Immature natural killer cell (primary cell): ENCODE results near the gene LMX1A. TPM values are rescaled to one million over a fixed set of nuclear protein-coding genes. Genes with fewer than 3 reads are reported as not detected.

Experiments
- DNase-seq, 3 donors: peaks; one replicate each; pipeline ENCODE4 v3.0.0; 2022; ENCODE audit warnings: mixed read lengths in 1 of 3
- H3K27ac Mint-ChIP-seq, 6 donors: one replicate each; pipeline ENCODE4 v1.8.0; 2020; ENCODE audit warnings: mixed read lengths in 6 of 6, mild to moderate bottlenecking in 5 of 6, inconsistent platforms in 4 of 6, moderate library complexity in 3 of 6
- H3K27me3 Mint-ChIP-seq, 3 donors: one replicate each; pipeline ENCODE4 v1.8.0; 2020 to 2021; ENCODE audit warnings: low read depth in 3 of 3, mild to moderate bottlenecking in 3 of 3, mixed read lengths in 3 of 3, moderate library complexity in 3 of 3, inconsistent platforms in 1 of 3
- H3K36me3 Mint-ChIP-seq, 3 donors: one replicate each; pipeline ENCODE4 v1.8.0; 2020; ENCODE audit warnings: mixed read lengths in 3 of 3, inconsistent platforms in 2 of 3, mild to moderate bottlenecking in 2 of 3
- H3K4me1 Mint-ChIP-seq, 2 donors: one replicate each; pipeline ENCODE4 v1.8.0; 2020; ENCODE audit warnings: inconsistent platforms in 2 of 2, mild to moderate bottlenecking in 2 of 2, mixed read lengths in 2 of 2, moderate library complexity in 1 of 2
- H3K4me3 Mint-ChIP-seq, 5 donors: one replicate each; pipeline ENCODE4 v1.8.0; 2020; ENCODE audit warnings: mild to moderate bottlenecking in 5 of 5, mixed read lengths in 5 of 5, inconsistent platforms in 3 of 5, moderate library complexity in 3 of 5
- H3K9me3 Mint-ChIP-seq, 6 donors: one replicate each; pipeline ENCODE4 v1.8.0; 2020; ENCODE audit warnings: mild to moderate bottlenecking in 6 of 6, mixed read lengths in 6 of 6, inconsistent platforms in 4 of 6, moderate library complexity in 3 of 6
- polyA plus RNA-seq, 3 donors: library from polyadenylated mRNA; unstranded; fragments of 300-500 nt; fragmentation: Illumina TruSeq; gene quantifications; one replicate each; pipeline ENCODE4 v1.2.3, GENCODE V29; 2021

LMX1A gene
- polyA plus RNA-seq, 3 donors from 2014 or later = not detected

DNA sequence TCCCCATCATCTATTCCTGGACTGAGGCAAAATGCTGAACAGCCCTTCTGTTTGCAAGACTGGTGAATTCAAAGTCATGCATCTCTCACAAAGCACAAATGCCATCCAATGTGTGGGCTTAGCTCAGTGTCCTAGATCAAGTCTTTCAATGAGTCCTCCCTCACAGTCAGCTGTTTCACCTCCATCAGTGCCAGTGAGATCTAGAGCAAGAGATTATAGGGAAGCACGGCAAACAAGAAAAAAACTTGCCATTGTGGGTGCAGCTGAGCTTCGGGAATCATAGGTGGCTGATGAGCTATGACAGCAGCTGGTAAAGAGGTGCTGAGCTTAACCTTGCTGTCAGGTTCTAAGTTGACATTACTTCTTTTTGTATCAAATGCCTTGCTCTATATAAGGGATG lies 130.2 kb downstream of the LMX1A start:
- Mint-ChIP-seq H3K4me1 (no peaks in the 10 kb centered on the region), H3K27me3 (peaks cover 0 to 9% (median 3%) of the 10 kb centered on the region in 3 donors), H3K36me3 (no peaks in the 10 kb centered on the region), H3K4me3 (no peak overlapping the region), H3K9me3 (peaks cover 0 to 7% (median 0%) of the 10 kb centered on the region in 6 donors), H3K27ac (no peak overlapping the region)
- DNase-seq = no peak

DNA sequence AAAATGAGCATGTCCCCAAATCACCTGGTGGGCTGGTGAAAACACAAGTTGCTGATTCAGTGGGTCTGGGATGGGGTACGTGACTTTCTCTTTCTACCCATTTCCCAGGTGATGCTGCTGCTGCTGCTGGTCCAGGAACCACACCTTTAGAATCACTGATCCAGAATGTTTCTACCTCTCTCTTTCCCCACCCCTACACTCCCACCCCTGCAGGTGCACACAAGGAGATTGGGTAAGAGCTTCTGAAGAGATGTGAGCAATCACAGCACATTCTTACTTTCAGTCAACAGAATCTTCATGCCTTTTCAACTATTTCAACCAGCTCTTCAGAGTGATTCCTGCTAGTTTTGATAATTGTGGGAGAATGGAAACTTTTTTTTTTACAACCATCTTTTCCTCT lies 130.9 kb downstream of the LMX1A start:
- H3K27ac Mint-ChIP-seq = no peak overlapping the region
- H3K4me1 Mint-ChIP-seq = no peaks in the 10 kb centered on the region
- peaks cover 0 to 9% (median 3%) of the 10 kb centered on the region in 3 donors for H3K27me3 Mint-ChIP-seq
- peaks cover 0 to 7% (median 0%) of the 10 kb centered on the region in 6 donors for H3K9me3 Mint-ChIP-seq
- DNase-seq = no peak
- no peaks in the 10 kb centered on the region for H3K36me3 Mint-ChIP-seq
- H3K4me3 Mint-ChIP-seq = no peak overlapping the region

- no peak overlapping the region for H3K4me3 Mint-ChIP-seq
Observed at GRCh38 chr1:165225062-165225461, 131.5 kb downstream of the LMX1A start.

GRCh38 chr1:165224504-165224903 lies 132.0 kb downstream of the LMX1A start:
- peaks cover 0 to 6% (median 3%) of the 10 kb centered on the region in 3 donors for H3K27me3 Mint-ChIP-seq

More at GRCh38 chr1:165225062-165225461, 131.5 kb downstream of the LMX1A start:
- no peak for DNase-seq
- Mint-ChIP-seq H3K27me3 (peaks cover 0 to 9% (median 3%) of the 10 kb centered on the region in 3 donors), H3K9me3 (peaks cover 0 to 7% (median 0%) of the 10 kb centered on the region in 6 donors), H3K27ac (no peak overlapping the region), H3K4me1 (no peaks in the 10 kb centered on the region), H3K36me3 (no peaks in the 10 kb centered on the region)

GRCh38 chr1:165222580-165222979 lies 133.9 kb downstream of the LMX1A start:
- Mint-ChIP-seq H3K9me3 (peaks cover 0 to 5% (median 0%) of the 10 kb centered on the region in 6 donors), H3K4me3 (no peak overlapping the region), H3K27ac (no peak overlapping the region), H3K27me3 (peaks cover 0 to 10% (median 9%) of the 10 kb centered on the region in 3 donors), H3K36me3 (no peaks in the 10 kb centered on the region), H3K4me1 (no peaks in the 10 kb centered on the region)
- DNase-seq = no peak

More at GRCh38 chr1:165224504-165224903, 132.0 kb downstream of the LMX1A start:
- H3K9me3 Mint-ChIP-seq = peaks cover 0 to 7% (median 0%) of the 10 kb centered on the region in 6 donors
- no peaks in the 10 kb centered on the region for H3K36me3 Mint-ChIP-seq
- H3K27ac Mint-ChIP-seq = no peak overlapping the region
- H3K4me3 Mint-ChIP-seq = no peak overlapping the region
- no peaks in the 10 kb centered on the region for H3K4me1 Mint-ChIP-seq
- DNase-seq = no peak

- Mint-ChIP-seq H3K27ac (no peak overlapping the region), H3K9me3 (peaks cover 0 to 1% (median 0%) of the 10 kb centered on the region in 6 donors), H3K4me1 (no peaks in the 10 kb centered on the region), H3K27me3 (peaks cover 0 to 13% (median 7%) of the 10 kb centered on the region in 3 donors), H3K4me3 (no peak overlapping the region), H3K36me3 (no peaks in the 10 kb centered on the region)
- DNase-seq = no peak
Observed at GRCh38 chr1:165218731-165219130, 137.8 kb downstream of the LMX1A start.

- Mint-ChIP-seq H3K27ac (no peak overlapping the region), H3K9me3 (peaks cover 0 to 1% (median 0%) of the 10 kb centered on the region in 6 donors), H3K4me1 (no peaks in the 10 kb centered on the region), H3K27me3 (peaks cover 0 to 13% (median 7%) of the 10 kb centered on the region in 3 donors), H3K36me3 (no peaks in the 10 kb centered on the region), H3K4me3 (no peak overlapping the region)
- no peak for DNase-seq
Observed at GRCh38 chr1:165217958-165218357, 138.6 kb downstream of the LMX1A start.

DNA sequence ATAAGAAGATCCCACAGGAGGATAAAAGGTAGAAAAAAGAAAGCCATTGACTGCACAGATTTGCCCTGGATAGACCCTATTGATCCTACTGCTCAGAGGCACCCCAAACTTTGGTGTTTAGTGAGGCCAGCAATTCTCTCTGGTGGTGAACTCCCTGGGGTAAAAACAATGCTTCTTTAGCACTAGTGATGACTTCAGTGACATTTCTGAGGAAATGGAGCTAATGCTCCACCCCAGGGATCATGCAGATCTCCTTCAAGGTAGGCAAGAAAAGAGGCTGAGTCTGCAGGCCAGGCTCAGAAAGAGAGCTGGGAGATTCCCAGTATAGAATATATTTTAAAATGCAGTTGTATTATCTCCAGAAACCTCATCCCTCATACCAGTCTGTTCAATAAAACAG lies 140.3 kb downstream of the LMX1A start:
- Mint-ChIP-seq H3K4me3 (no peak overlapping the region), H3K36me3 (no peaks in the 10 kb centered on the region), H3K9me3 (no peaks in the 10 kb centered on the region), H3K27ac (no peak overlapping the region), H3K4me1 (no peaks in the 10 kb centered on the region), H3K27me3 (peaks cover 0 to 12% (median 5%) of the 10 kb centered on the region in 3 donors)
- no peak for DNase-seq

DNA sequence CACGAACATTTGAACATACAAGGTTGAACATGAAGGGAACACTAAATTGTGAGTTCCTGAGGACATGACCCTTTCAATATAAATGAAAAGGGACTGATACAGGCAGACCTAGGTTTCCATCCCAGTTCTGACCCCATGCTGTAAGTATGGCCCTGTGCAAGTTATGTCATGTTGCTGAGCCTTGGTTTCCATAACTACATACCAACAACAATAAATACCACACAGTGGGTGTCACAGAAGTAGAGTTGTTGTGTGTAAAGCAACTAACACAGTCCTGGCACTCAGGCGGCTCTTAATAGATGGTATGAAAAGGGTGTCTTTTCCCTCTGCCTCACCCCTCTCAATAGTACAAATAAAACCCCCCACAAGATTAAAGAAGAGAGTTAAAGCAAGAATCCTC lies 140.8 kb downstream of the LMX1A start:
- Mint-ChIP-seq H3K27ac (no peak overlapping the region), H3K27me3 (peaks cover 0 to 13% (median 5%) of the 10 kb centered on the region in 3 donors), H3K4me1 (no peaks in the 10 kb centered on the region), H3K36me3 (no peaks in the 10 kb centered on the region), H3K9me3 (no peaks in the 10 kb centered on the region), H3K4me3 (no peak overlapping the region)
- DNase-seq = no peak

DNA sequence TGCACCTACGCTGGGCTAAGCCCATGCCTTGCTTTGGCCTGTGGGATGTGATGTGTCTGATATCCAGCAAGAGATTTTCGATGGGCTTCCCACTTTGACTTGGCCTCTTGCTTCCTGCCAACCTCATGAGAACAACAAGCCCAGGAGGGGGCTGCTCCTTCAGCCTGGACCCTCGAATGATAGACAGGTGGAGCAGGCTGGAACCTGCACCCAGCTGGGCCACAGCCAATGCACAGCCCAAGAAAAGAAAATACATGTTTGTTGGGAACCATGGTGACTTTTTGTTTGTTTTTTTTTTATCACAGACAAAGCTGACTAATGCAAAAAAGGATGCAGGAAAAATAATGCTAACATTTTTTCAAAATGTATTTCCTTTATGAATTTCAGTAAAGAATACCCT lies 144.3 kb downstream of the LMX1A start:
- H3K27me3 Mint-ChIP-seq = peaks cover 2 to 7% (median 2%) of the 10 kb centered on the region in 3 donors
- no peak overlapping the region for H3K4me3 Mint-ChIP-seq
- DNase-seq = no peak
- no peaks in the 10 kb centered on the region for H3K9me3 Mint-ChIP-seq
- no peaks in the 10 kb centered on the region for H3K36me3 Mint-ChIP-seq
- H3K4me1 Mint-ChIP-seq = no peaks in the 10 kb centered on the region
- H3K27ac Mint-ChIP-seq = no peak overlapping the region

DNA sequence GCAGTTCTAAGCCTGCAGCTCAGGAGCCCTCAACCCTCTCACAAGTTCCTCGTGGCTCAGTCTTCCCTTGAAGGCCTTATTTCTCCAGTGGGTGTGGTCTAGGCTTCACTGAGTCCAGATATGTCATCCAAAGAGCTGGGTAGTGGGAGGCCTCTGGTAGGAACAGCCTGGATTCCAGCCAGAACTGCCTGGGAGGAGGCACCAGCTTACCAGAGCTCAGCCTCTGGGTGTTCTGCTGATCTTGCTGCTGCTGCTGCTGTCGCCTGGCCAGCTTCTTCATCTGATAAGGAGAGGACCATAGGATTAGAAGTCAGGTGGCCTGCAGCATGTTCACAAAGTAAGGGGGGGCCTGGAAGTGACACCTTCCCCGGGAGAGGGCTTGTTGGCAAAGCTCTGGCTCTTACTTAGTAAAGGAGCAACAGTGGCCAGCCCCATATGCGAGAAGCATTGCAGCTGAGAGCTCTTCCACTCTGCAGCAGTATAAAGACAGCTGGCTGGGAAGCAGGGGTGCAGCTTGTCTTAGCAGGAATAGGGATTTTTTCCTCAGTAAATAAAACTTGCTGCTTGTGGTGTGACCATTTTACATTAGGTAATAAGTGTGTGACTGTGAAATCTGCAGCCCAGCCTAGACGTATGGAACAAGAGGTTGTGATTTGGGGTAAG lies 148.5 kb downstream of the LMX1A start:
- no peaks in the 10 kb centered on the region for H3K9me3 Mint-ChIP-seq

DNA sequence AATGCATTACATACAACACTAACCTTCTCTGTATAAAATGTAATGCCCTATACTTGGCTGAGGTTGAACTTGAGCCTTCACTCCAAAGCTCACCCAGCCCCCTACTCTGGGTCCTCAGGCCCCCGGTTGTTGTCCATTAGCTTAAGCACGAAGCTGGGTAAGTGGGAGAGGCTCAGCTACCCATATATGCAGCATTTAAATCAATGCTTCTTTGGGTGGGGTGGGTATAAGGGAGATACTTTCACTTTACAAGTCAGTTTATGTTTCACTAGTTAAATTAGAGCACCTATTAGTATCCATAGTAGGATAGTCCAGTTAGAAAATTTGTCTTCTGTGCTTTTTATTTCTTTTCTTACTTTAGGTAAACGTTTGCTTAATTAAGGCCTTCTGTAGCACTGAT lies 151.4 kb downstream of the LMX1A start:
- DNase-seq = no peak
- H3K9me3 Mint-ChIP-seq = no peaks in the 10 kb centered on the region
- H3K27me3 Mint-ChIP-seq = peaks cover 0 to 3% (median 3%) of the 10 kb centered on the region in 3 donors
- no peak overlapping the region for H3K27ac Mint-ChIP-seq
- no peak overlapping the region for H3K4me3 Mint-ChIP-seq
- no peaks in the 10 kb centered on the region for H3K4me1 Mint-ChIP-seq
- no peaks in the 10 kb centered on the region for H3K36me3 Mint-ChIP-seq

More for the DNA sequence above, 148.5 kb downstream of the LMX1A start:
- Mint-ChIP-seq H3K4me3 (no peak overlapping the region), H3K4me1 (no peaks in the 10 kb centered on the region), H3K27me3 (peaks cover 0 to 3% (median 2%) of the 10 kb centered on the region in 3 donors), H3K27ac (no peak overlapping the region), H3K36me3 (no peaks in the 10 kb centered on the region)
- no peak for DNase-seq

DNA sequence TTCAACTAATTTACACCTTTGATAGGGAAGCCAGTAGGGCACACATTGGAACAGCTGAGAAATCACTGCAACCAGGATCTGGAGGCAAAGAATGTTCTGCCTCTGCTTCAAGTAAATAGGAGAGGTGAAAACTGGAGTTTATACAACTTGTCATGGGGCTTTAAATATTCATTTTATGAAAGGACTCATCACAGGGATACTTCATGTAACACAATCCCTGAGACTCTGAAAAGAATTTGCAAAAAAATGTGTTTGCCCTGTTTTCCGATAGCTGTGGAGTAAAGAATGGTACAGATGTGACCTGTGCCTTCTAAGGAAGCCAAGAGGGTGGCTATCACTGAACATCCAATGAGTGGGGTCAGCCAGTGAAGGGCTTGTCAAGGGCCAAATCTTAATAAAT lies 152.0 kb downstream of the LMX1A start:
- Mint-ChIP-seq H3K36me3 (no peaks in the 10 kb centered on the region), H3K27ac (no peak overlapping the region), H3K4me3 (no peak overlapping the region), H3K4me1 (no peaks in the 10 kb centered on the region), H3K27me3 (peaks cover 0 to 3% (median 3%) of the 10 kb centered on the region in 3 donors), H3K9me3 (no peaks in the 10 kb centered on the region)
- no peak for DNase-seq

- H3K9me3 Mint-ChIP-seq = peaks cover 0 to 3% (median 0%) of the 10 kb centered on the region in 6 donors
- DNase-seq = no peak
- H3K4me3 Mint-ChIP-seq = no peak overlapping the region
- no peak overlapping the region for H3K27ac Mint-ChIP-seq
- peaks cover 0 to 2% (median 0%) of the 10 kb centered on the region in 3 donors for H3K27me3 Mint-ChIP-seq
- H3K36me3 Mint-ChIP-seq = no peaks in the 10 kb centered on the region
- H3K4me1 Mint-ChIP-seq = no peaks in the 10 kb centered on the region
Observed at GRCh38 chr1:165191087-165191486, 165.4 kb downstream of the LMX1A start.

- Mint-ChIP-seq H3K36me3 (no peaks in the 10 kb centered on the region), H3K27me3 (peaks cover 0 to 2% (median 0%) of the 10 kb centered on the region in 3 donors)
Observed at GRCh38 chr1:165189913-165190312, 166.6 kb downstream of the LMX1A start.

More at GRCh38 chr1:165189913-165190312, 166.6 kb downstream of the LMX1A start:
- no peak overlapping the region for H3K27ac Mint-ChIP-seq
- DNase-seq = no peak
- no peak overlapping the region for H3K4me3 Mint-ChIP-seq
- H3K4me1 Mint-ChIP-seq = no peaks in the 10 kb centered on the region
- H3K9me3 Mint-ChIP-seq = peaks cover 0 to 3% (median 0%) of the 10 kb centered on the region in 6 donors
